Measurements from ENCODE around the gene ZNF682.
"Not testable (repeated sequence)": the region's sequence is repeated elsewhere in the genome, so short reads cannot be mapped to it uniquely, and the experiment has no call there.

The ZNF682 gene

DNA sequence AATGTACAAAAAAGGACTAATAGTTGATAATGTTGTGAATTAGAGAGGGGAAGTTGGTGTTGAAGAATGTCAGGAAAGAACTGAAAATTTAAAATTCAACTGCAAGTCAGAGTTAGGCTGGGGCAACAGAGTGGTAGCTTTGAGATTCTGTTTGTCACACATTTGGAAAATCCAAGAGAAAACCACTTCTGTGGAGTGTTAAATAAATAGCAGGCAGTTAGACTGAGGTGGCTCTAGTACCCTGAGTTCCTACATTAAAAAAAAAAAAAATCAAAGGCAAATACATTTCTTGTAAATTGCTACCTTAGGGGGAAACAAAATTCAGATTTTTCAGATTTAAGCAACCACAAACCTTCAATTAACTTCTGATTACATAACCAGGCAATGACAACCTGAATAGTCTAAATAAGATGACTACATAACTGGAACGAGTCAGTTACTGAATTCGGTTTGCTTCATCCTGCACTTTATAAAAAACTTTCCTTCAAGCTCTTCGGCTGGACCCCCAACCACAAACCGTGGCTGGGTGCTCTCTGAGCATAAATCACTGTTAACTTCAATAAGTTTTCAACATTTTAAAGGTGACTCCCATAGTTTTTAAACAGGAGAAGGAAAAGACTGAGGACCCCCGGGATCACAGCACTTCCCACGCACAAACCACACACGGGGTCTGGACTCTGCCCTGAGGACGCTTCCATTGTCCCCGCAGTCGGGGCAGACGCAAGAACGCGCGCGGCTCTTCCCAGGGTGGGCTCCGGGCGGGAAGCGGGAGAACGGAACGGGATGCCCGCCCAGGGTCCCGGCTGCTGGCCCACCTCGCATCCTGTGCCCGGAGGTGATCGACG is 725 bp downstream of the ZNF682 start:
- H4K20me1 ChIP-seq = peaks cover 0 to 13% (median 0%) of the 10 kb centered on the region in 11 experiments; a peak in 3 of 22 replicates
- peaks cover 10 to 40% (median 33%) of the 10 kb centered on the region in 11 experiments; a peak in 21 of 22 replicates for H3K36me3 ChIP-seq
- peaks cover 9 to 19% (median 13%) of the 10 kb centered on the region in 10 experiments for H3K4me1 ChIP-seq
- peak overlapping the region; percentile 80 to 90 (median 87) for H3K9ac ChIP-seq
- H3K4me2 ChIP-seq = peak overlapping the region; percentile 73 to 89 (median 82)
- H3K4me3 ChIP-seq = peak overlapping the region; percentile 73 to 87 (median 78)
- H3K27ac ChIP-seq = peak overlapping the region; percentile 70 to 90 (median 86)
- no peak for TF ChIP-seq Cebpa-rat (IDR thresholded peaks at IDR 0.05)
- peaks cover 18 to 61% (median 37%) of the 10 kb centered on the region in 11 experiments; a peak in 21 of 22 replicates for H3K9me3 ChIP-seq (replicated peaks in 1 of 11)
- no peaks in the 10 kb centered on the region for H3K27me3 ChIP-seq

DNA sequence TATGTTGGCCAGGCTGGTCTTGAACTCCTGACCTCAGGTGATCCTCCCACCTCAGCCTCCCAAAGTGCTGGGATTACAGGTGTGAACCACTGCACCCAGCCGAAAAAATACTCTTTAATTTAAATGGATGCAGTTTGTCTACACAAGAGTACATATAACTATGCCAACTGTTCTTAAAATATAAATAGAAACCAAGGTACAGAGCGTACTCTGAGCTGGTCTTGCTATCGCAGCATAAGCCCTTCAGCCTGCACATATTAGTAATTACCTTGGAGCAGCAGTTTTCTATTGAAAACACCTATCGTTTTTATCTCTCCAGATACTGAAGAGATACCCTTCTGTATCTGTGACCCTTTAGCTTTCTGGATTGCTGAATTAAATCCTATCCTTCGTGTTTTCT is 3.4 kb downstream of the ZNF682 start:
- Histone ChIP-seq H3K4me1 (peaks cover 9 to 19% (median 13%) of the 10 kb centered on the region in 10 experiments), H3K27me3 (no peaks in the 10 kb centered on the region), H3K27ac (no peak overlapping the region), H3K9ac (no peak overlapping the region), H3K4me2 (no peak overlapping the region), H3K36me3 (peaks cover 31 to 67% (median 59%) of the 10 kb centered on the region in 11 experiments), H3K9me3 (replicated peaks in 1 of 11) (peaks cover 23 to 71% (median 43%) of the 10 kb centered on the region in 11 experiments; a peak in 21 of 22 replicates), H3K4me3 (no peak overlapping the region), H4K20me1 (peaks cover 0 to 26% (median 0%) of the 10 kb centered on the region in 11 experiments; a peak in 3 of 22 replicates)
- TF ChIP-seq Cebpa-rat (IDR thresholded peaks at IDR 0.05) = no peak

DNA sequence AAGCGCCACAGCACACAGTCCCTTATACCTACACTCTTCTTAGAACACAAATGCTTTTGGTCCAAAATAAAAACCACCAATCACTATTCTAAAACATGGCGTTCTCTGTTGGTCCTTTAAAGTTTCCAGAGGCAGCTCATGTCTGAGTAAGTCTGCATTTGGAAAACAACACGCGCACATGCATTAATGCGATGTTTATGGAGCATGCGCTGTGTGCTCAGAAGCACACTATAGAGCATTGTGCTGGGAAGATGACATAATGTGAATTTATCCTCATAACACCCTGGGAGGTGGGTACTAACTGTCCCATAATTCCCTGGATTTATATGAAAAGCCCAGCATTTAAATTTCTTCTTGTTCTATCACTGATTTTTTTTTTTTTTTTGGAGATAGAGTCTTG is 10.7 kb downstream of the ZNF682 start:
- Histone ChIP-seq H3K27me3 (no peaks in the 10 kb centered on the region), H3K4me2 (no peak overlapping the region), H3K9me3 (replicated peaks in 1 of 11) (peaks cover 29 to 72% (median 48%) of the 10 kb centered on the region in 11 experiments; a peak in 21 of 22 replicates), H3K27ac (no peak overlapping the region), H4K20me1 (peaks cover 0 to 14% (median 0%) of the 10 kb centered on the region in 11 experiments; a peak in 2 of 22 replicates), H3K9ac (no peak overlapping the region), H3K36me3 (peaks cover 64 to 100% (median 89%) of the 10 kb centered on the region in 11 experiments), H3K4me3 (no peak overlapping the region), H3K4me1 (no peaks in the 10 kb centered on the region)
- no peak for TF ChIP-seq Cebpa-rat (IDR thresholded peaks at IDR 0.05)

DNA sequence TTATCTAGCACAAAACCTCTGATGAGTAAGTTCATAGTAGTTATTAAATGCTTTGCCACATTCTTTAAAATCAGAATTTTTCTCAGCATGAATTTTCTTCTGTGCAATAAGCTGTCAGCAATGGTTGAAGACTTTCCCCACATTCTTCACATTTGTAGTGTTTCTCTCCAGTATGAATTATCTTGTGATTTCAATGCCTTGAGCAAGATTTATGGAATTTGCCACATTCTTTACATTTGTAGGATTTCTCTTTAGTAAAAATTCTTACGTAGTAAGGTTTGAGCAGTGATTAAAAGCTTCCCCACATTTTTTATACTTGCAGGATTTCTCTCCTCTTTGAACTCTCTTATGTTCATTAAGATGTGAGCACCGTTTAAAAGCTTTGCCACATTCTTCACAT is 33.6 kb downstream of the ZNF682 start:
- peaks cover 78 to 98% (median 89%) of the 10 kb centered on the region in 11 experiments for H3K36me3 ChIP-seq
- H3K4me2 ChIP-seq = no peak overlapping the region
- H4K20me1 ChIP-seq = no peaks in the 10 kb centered on the region
- H3K9me3 ChIP-seq (replicated peaks in 1 of 11) = peaks cover 93 to 100% (median 100%) of the 10 kb centered on the region in 11 experiments
- TF ChIP-seq Cebpa-rat (IDR thresholded peaks at IDR 0.05) = no peak
- H3K4me1 ChIP-seq = no peaks in the 10 kb centered on the region
- H3K27ac ChIP-seq = no peak overlapping the region
- peak overlapping the region in 5 of 10 experiments; percentile 3 to 21 (median 20); a peak in 3 of 20 replicates for H3K4me3 ChIP-seq
- H3K9ac ChIP-seq = no peak overlapping the region
- no peaks in the 10 kb centered on the region for H3K27me3 ChIP-seq

DNA sequence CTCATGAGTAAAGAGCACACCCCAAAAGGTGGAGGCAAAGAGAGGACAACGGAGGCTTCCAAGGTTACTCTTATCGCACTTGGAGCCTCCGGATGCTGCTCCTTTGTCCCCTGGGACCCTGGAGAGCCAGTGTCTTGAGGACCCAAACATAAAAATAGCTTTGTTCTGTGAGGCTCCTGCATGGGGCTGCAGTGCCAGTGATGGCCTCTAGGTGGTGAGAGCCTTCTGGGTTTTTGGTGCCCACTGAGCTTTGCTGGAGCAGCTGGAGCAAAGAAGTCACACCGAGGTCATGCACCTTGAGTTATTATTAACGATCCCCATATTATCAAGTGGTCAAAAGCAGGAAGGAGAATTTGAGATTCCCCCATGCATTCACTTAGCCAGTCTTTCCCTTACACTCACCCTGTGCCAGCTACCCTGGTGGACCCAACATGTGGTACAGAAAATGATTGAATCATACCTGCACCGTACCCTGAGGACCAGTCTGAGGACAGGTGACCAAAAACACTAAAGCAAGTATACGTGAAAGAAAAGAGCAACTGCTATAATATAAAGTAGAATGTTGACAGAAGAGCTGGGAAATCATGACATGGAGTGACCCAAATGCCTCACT is 41.5 kb downstream of the ZNF682 start:
- no peak for TF ChIP-seq Cebpa-rat (IDR thresholded peaks at IDR 0.05)
- Histone ChIP-seq H3K9me3 (replicated peaks in 1 of 11) (peaks cover 53 to 100% (median 86%) of the 10 kb centered on the region in 11 experiments; a peak in 21 of 22 replicates), H3K9ac (no peak overlapping the region), H3K27me3 (no peaks in the 10 kb centered on the region), H4K20me1 (no peaks in the 10 kb centered on the region), H3K4me2 (no peak overlapping the region), H3K4me3 (no peak overlapping the region), H3K27ac (no peak overlapping the region), H3K4me1 (peaks cover 0 to 10% (median 0%) of the 10 kb centered on the region in 10 experiments; a peak in 1 of 20 replicates), H3K36me3 (peaks cover 7 to 24% (median 14%) of the 10 kb centered on the region in 11 experiments; a peak in 19 of 22 replicates)

DNA sequence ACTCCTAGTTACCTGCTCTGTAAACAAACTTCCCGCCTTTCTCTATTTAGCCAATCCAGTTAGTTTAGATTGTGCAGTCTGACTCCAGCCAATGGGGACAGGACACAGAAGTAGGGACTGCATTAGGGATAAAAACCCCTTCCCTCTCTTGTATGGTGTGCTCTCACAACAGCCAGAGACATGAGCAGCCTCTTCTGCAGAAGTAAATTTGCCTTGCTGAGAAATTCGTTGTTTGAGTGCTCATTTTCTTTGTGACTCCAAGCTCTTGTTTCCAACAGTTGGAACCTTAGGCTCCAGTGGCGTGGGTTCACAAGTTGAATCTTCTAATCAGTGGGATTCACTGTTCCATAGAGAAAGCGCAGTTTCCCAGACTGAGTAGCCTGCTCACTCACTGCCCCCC is 72.4 kb downstream of the ZNF682 start:
- no peaks in the 10 kb centered on the region for H3K27me3 ChIP-seq
- peak overlapping the region in 2 of 10 experiments; percentile 14 to 20; a peak in 2 of 20 replicates for H3K4me3 ChIP-seq
- no peak for TF ChIP-seq Cebpa-rat (IDR thresholded peaks at IDR 0.05)

DNA sequence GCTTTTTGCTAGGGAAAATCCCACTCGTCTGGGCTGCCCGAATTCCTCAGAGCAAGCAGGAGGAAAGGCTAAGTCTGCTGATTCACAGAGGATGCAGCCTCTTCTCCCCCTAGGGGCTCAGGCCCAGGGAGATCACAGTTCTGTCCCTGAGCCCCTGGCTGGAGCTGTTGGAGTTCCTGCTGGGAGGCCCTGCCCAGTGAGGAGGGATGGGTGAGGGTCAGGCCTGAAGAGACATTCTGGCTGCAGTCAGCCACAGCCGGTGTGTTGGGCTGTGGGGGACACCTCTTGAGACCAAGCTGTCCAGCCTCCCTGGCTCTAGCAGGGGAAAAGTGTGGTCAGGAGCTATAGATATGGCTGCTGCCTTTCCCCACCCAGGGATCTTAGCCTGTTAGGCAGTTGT is 73.2 kb downstream of the ZNF682 start:
- H3K4me3 ChIP-seq, H3K27ac ChIP-seq, H3K4me1 ChIP-seq, H3K4me2 ChIP-seq, H4K20me1 ChIP-seq, H3K27me3 ChIP-seq, H3K36me3 ChIP-seq, H3K9ac ChIP-seq: not testable (repeated sequence)
- H3K9me3 ChIP-seq (replicated peaks in 1 of 11) = peaks cover 53 to 82% (median 66%) of the 10 kb centered on the region in 11 experiments

More for the DNA sequence above, 72.4 kb downstream of the ZNF682 start:
- Histone ChIP-seq H3K9me3 (replicated peaks in 1 of 11) (peaks cover 60 to 88% (median 73%) of the 10 kb centered on the region in 11 experiments), H3K4me2 (no peak overlapping the region), H3K27ac (no peak overlapping the region), H3K4me1 (no peaks in the 10 kb centered on the region), H3K36me3 (peaks cover 0 to 8% (median 0%) of the 10 kb centered on the region in 11 experiments; a peak in 4 of 22 replicates), H3K9ac (no peak overlapping the region), H4K20me1 (no peaks in the 10 kb centered on the region)

DNA sequence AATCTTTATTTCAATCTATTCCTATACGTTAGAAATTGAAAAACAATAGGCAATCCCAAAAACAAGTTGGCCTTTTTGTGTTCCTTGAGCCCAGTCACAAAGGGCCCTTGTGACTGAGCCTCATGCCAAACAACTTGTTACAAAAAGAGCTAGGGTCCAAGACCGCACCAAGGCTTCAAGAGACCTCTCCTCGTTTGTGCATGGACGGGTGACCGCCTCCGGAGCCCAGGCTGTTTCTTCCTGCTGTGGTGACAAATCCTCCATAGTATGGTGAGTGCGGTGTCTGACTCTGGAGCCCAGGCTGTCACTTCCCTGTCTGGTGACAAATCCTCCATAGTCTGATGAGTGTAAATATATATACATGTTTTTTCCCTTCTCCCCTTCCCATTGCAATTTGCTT is 74.9 kb downstream of the ZNF682 start:
- no peaks in the 10 kb centered on the region for H3K4me1 ChIP-seq
- peaks cover 43 to 64% (median 51%) of the 10 kb centered on the region in 11 experiments for H3K9me3 ChIP-seq (replicated peaks in 1 of 11)
- H3K4me3 ChIP-seq = no peak overlapping the region
- peaks cover 0 to 8% (median 0%) of the 10 kb centered on the region in 11 experiments; a peak in 4 of 22 replicates for H3K36me3 ChIP-seq
- H3K27me3 ChIP-seq = no peaks in the 10 kb centered on the region
- H3K27ac ChIP-seq = no peak overlapping the region
- no peak overlapping the region for H3K4me2 ChIP-seq
- TF ChIP-seq Cebpa-rat (IDR thresholded peaks at IDR 0.05) = no peak
- H4K20me1 ChIP-seq = no peaks in the 10 kb centered on the region
- H3K9ac ChIP-seq = no peak overlapping the region

DNA sequence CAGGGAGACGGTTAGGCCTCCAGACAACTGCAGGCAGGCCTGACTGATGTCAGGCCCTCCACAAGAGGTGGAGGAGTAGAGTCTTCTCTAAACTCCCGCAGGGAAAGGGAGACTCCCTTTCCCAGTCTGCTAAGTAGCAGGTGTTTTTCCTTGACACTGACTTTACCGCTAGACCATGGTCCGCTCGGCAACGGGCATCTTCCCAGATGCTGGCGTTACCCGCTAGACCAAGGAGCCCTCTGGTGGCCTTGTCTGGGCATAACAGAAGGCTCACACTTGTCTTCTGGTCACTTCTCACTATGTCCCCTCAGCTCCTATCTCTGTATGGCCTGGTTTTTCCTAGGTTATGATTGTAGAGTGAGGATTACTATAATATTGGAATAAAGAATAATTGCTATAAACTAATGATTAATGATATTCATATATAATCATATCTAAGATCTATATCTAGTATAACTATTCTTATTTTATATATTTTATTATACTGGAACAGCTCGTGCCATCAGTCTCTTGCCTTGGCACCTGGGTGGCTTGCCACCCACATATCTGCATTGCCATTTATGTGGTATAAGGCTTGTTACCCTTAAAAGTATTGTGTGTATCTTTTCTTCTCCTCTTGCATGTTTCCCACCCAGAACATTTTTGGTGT is 80.0 kb downstream of the ZNF682 start:
- not testable (repeated sequence) for H3K4me3 ChIP-seq, H3K9ac ChIP-seq, H3K27me3 ChIP-seq, H3K36me3 ChIP-seq, H3K4me1 ChIP-seq, H4K20me1 ChIP-seq, H3K27ac ChIP-seq
- Histone ChIP-seq H3K4me2 (peak overlapping the region in 9 of 11 experiments; percentile 1 to 67 (median 55); a peak in 11 of 22 replicates), H3K9me3 (replicated peaks in 1 of 11) (peaks cover 0 to 21% (median 1%) of the 10 kb centered on the region in 11 experiments; a peak in 7 of 22 replicates)

DNA sequence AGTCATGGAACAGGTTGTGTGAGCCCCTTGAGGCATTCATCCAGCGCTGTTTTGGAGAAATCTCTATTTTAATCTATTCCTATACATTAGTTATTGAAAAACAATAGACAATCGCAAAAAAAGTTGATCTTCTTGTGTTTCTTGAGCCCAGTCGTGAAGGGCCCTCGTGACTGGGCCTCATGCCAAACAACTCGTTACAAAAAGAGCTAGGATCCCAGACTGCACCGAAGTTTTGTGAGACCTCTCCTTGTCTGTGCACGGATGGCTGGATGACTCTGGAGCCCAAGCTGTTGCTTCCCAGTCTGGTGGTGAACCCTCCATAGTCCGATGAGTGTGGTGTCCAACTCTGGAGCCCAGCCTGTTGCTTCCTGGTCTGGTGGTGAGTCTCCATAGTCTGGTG is 81.5 kb downstream of the ZNF682 start:
- H3K27ac ChIP-seq, H3K36me3 ChIP-seq, H3K4me2 ChIP-seq, H3K4me3 ChIP-seq, H3K27me3 ChIP-seq, H3K4me1 ChIP-seq, H3K9ac ChIP-seq, H4K20me1 ChIP-seq: not testable (repeated sequence)
- H3K9me3 ChIP-seq (replicated peaks in 1 of 11) = peaks cover 0 to 13% (median 0%) of the 10 kb centered on the region in 11 experiments; a peak in 2 of 22 replicates
